Measurements from ENCODE around the gene MAPRE3. TPM values are rescaled to one million over a fixed set of nuclear protein-coding genes. Genes with fewer than 3 reads are reported as not detected.
A peak's percentile ranks its signal among the peaks of the same experiment; 100 is the strongest.

MAPRE3 gene
- total RNA-seq, 1 donor, result 3.5 TPM

DNA sequence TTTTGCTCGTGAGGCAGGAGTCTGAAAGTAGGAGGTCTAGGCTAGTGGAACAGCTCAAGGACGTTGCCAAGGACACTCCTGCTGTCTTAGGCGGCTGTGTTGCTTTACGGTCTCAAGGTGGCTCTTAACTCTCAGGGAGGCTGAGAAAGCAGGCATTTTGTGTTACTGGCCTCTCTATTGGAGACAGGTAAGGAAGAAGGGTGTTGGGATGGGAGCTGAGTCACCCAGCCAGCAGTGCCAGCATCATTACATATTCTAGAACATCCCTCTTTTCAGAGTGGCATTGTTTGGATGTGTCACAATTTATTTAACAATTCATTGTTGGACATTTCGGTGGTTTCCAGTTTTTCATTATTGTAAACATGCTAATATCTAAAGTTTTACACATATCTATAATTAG lies 31.5 kb downstream of the MAPRE3 start:
- TF ChIP-seq, protein P1, sequence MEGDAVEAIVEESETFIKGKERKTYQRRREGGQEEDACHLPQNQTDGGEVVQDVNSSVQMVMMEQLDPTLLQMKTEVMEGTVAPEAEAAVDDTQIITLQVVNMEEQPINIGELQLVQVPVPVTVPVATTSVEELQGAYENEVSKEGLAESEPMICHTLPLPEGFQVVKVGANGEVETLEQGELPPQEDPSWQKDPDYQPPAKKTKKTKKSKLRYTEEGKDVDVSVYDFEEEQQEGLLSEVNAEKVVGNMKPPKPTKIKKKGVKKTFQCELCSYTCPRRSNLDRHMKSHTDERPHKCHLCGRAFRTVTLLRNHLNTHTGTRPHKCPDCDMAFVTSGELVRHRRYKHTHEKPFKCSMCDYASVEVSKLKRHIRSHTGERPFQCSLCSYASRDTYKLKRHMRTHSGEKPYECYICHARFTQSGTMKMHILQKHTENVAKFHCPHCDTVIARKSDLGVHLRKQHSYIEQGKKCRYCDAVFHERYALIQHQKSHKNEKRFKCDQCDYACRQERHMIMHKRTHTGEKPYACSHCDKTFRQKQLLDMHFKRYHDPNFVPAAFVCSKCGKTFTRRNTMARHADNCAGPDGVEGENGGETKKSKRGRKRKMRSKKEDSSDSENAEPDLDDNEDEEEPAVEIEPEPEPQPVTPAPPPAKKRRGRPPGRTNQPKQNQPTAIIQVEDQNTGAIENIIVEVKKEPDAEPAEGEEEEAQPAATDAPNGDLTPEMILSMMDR (IDR thresholded peaks at IDR 0.05; ENCODE audit: insufficient read depth, low read depth, low read length), result no peak
- H3K4me3 ChIP-seq (ENCODE audit: low read depth, low read length), result no peak overlapping the region
- no peak for DNase-seq (ENCODE audit: low read depth)

DNA sequence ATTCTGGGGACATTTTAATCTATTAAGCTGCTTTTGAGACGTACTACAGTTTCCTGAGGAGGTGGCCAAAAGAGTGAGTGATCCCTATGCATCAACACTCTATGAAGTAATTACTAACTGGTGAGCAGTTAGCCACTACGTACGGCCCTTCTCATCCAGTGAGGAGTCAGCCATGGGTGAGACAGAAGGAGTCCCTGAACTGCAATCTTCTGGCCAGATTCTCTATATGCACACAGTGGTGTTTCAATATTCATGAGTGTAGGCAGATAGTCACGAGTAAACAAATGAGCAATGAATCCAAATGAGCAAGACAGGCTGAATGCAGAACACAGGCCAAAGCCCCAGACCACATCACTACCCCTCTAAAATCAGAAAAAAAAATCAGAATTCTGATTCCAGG lies 32.6 kb downstream of the MAPRE3 start:
- DNase-seq (ENCODE audit: low read depth), result no peak
- TF ChIP-seq, protein P1 (IDR thresholded peaks at IDR 0.05; ENCODE audit: insufficient read depth, low read depth, low read length), result no peak
- no peak overlapping the region for H3K4me3 ChIP-seq (ENCODE audit: low read depth, low read length)

DNA sequence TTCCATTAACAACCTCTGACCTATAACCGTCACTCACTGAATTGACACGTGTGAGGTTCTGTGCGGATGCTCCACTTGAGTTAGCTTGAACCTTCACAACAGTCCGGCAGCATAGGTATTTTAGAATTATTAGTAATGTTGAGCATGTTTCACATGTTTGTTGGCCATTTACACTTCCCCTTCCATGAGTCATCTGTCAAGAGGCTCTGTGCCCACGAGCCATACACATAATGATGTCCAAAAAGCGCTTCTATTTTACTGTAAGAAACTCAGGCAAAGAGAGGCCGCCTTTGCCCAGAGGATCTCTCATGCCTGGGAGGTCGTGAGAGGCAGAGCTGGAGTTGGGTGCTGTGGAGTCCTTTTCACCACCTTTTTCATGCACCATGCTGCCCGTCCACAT lies 33.4 kb downstream of the MAPRE3 start:
- peak; percentile 45 for DNase-seq (ENCODE audit: low read depth)
- TF ChIP-seq, protein P1 (IDR thresholded peaks at IDR 0.05; ENCODE audit: insufficient read depth, low read depth, low read length), result no peak
- H3K4me3 ChIP-seq (ENCODE audit: low read depth, low read length), result no peak overlapping the region

DNA sequence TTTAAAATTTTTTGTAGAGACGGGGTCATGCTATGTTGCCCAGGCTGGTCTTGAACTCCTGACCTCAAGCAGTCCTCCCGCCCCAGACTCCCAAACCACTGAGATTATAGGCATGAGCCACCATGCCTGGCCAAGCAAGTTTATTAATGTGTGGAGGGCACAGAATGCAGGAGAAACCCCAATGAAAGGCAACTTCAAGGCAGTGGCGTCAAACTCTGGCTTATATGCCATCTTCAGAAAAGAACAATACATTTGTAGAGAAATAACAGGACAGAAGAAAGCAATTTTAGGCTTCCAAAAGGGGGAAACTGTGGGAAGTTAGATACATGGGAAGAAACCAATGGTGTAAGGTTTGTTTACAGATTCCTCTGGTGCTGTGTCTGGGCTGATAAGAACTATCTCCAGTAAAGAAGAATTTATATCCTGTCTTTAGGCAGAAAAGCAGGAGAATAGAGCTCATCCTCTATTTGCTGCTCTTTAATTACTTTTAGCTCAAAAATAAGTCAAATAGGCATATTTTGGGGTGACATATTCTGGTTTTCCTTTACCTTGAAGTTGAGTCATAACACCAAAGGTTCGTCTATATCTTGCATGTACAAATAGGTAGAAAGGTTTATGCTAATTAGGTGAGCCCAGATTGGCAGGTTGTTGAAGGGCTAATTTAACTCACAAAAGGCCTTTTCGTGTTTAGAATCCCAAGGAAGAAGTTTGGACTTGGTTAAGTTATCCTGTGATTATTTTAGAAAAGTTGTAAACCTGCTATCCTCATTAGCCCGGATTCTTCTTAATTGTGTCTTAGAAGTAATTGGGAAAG lies 36.4 kb downstream of the MAPRE3 start:
- H3K4me3 ChIP-seq (ENCODE audit: low read depth, low read length), result no peak overlapping the region
- TF ChIP-seq, protein P1 (IDR thresholded peaks at IDR 0.05; ENCODE audit: insufficient read depth, low read depth, low read length), result no peak
- DNase-seq (ENCODE audit: low read depth), result peak; percentile 44

DNA sequence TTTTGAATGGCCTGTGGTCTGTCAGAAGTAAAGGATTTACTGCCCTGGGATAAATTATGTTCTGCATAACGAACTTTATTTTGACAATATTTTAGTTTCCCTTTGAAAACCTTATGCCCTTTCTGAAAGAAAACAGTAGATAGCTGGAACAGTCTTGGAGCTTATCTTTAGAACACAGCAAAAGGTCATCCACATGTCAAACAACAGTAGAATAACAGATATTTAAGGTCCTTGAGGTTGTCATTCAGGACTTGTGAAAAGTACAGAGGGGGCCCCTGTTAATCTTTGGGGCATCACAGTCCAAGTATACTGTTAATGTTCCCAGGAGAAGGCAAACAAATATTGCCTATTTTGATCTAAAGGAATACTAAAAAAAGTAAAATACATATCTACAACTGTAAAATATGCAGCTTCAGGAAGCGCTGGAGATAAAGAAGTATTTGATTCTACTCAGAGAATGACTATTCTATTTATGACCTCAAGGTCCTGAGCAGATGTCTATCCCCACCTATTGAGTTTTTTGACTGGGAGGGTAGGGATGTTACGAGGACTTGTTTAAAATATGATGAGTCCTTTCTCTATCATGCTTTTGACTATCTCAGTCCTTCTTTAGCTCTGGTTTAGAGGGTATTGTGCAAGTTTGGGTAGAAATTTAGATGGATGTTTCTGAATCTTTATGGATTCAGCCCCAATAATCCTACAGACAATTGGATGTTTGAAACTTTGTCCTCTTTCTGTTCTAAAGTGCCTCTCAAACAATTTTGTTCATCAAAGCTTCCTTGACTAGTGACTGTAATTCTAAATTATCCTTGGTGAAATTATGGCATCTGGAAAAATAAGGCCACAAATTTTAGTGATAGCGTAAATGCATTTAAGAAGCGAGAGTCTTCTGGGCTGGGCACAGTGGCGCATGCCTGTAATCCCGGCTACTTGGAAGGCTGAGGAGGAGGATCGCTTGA lies 37.3 kb downstream of the MAPRE3 start:
- DNase-seq (ENCODE audit: low read depth), result peak; percentile 19
- no peak overlapping the region for H3K4me3 ChIP-seq (ENCODE audit: low read depth, low read length)
- TF ChIP-seq, protein P1 (IDR thresholded peaks at IDR 0.05; ENCODE audit: insufficient read depth, low read depth, low read length), result no peak

DNA sequence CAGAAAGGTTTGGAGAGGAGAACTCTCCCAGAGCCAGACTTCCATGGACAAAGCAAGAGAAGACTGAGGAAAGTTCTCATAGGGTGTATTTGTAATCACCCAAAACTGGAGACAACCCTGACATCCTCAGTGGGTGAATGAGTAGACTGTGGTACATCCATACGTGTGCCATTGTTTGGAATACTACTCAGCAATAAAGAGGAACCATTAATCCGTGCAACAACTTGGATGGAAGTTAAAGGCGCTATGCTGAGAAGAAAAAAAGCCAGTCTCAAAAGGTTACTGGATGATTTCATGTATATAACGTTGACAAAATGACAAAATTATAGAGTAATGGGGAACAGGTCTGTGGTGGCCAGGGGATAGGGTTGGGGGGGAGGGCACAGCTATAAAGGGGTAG lies 38.2 kb downstream of the MAPRE3 start:
- TF ChIP-seq, protein P1 (IDR thresholded peaks at IDR 0.05; ENCODE audit: insufficient read depth, low read depth, low read length), result no peak
- H3K4me3 ChIP-seq (ENCODE audit: low read depth, low read length), result no peak overlapping the region
- no peak for DNase-seq (ENCODE audit: low read depth)

Measured in fibroblast of villous mesenchyme (primary cell).